Lower leg skin (tissue), 4 donors: Measurements from ENCODE around the gene USP3. TPM values are rescaled to one million over a fixed set of nuclear protein-coding genes. Genes with fewer than 3 reads are reported as not detected.
"Not testable (repeated sequence)": the region's sequence is repeated elsewhere in the genome, so short reads cannot be mapped to it uniquely, and the experiment has no call there.

Experiments
- DNase-seq, 2 donors: peaks; one replicate each; pipeline ENCODE4 v3.0.0-alpha.2; 2019; ENCODE audit warnings: low spot score in 2 of 2
- H3K4me3 ChIP-seq: fragments of 200-600 bp; sonication (generic); 2 replicates; pipeline ENCODE4 v1.5.1; 2017; ENCODE audit warnings: mild to moderate bottlenecking, low read depth; ENCODE audit not compliant: poor library complexity, severe bottlenecking
- POLR2A ChIP-seq, 2 donors: fragments of 450-650 bp; IDR thresholded peaks; one replicate each; pipeline ENCODE4 v1.6.1; 2016 to 2017; ENCODE audit warnings: antibody characterized with exemption in 2 of 2, mild to moderate bottlenecking in 1 of 2, moderate library complexity in 1 of 2
- WGBS, 2 donors: methylation state at CpG; one replicate each; pipeline ENCODE4 v1.1.5; 2018; 5-methylcytosine and 5-hydroxymethylcytosine counted together
- intact Hi-C: fragments of 100-400 bp; cut with DNase I; formaldehyde crosslinking; loops from one replicate; pipeline ENCODE4 v1.15.0; 2023; ENCODE audit warnings: low total_unique reads
- total RNA-seq, 4 donors: library from RNA; depleted of rRNA; stranded (reverse); fragments of >200 nt; gene quantifications; one replicate each; pipeline ENCODE4 v1.1.0, GENCODE V29; 2016
- TF ChIP-seq, protein P1 (sequence below), 3 donors: fragments of 450-650 bp; IDR thresholded peaks; one replicate each; pipeline ENCODE4 v1.5.1; 2016; ENCODE audit warnings: antibody characterized with exemption in 3 of 3, mild to moderate bottlenecking in 3 of 3, moderate library complexity in 2 of 3

USP3 gene
- total RNA-seq, 4 donors from 2014 or later: 43.9 to 66.5 (median 55.0) TPM

DNA sequence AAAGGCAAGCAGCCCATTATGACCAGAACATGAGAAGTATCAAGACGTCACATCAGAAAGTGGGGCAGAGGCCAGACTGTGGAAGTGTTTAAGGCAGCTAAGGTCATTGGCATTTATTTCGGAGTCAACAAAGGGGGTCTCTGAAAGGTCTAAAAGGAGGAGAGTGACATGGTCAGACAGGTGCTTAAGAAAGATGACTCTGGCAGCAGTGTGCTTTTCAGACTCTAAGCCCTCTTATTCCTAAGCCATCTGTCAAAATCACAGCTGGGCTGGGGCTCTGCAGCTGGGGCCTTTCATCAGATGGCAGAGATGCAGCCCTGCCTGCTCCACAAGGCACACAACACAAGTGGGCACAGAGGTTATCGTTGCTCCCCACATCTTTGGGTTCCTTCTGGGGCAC is 106.8 kb downstream of the USP3 start:
- intact Hi-C loops: no loop called here
- peak in 1 of 2 donors; percentile 68 for DNase-seq
- WGBS, 2 donors: 79% methylated on average over 3 of the region's 3 CpGs
- TF ChIP-seq, protein P1, sequence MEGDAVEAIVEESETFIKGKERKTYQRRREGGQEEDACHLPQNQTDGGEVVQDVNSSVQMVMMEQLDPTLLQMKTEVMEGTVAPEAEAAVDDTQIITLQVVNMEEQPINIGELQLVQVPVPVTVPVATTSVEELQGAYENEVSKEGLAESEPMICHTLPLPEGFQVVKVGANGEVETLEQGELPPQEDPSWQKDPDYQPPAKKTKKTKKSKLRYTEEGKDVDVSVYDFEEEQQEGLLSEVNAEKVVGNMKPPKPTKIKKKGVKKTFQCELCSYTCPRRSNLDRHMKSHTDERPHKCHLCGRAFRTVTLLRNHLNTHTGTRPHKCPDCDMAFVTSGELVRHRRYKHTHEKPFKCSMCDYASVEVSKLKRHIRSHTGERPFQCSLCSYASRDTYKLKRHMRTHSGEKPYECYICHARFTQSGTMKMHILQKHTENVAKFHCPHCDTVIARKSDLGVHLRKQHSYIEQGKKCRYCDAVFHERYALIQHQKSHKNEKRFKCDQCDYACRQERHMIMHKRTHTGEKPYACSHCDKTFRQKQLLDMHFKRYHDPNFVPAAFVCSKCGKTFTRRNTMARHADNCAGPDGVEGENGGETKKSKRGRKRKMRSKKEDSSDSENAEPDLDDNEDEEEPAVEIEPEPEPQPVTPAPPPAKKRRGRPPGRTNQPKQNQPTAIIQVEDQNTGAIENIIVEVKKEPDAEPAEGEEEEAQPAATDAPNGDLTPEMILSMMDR (IDR thresholded peaks at IDR 0.05): no peak
- TF ChIP-seq POLR2A (IDR thresholded peaks at IDR 0.05): no peak
- H3K4me3 ChIP-seq: no peak overlapping the region

DNA sequence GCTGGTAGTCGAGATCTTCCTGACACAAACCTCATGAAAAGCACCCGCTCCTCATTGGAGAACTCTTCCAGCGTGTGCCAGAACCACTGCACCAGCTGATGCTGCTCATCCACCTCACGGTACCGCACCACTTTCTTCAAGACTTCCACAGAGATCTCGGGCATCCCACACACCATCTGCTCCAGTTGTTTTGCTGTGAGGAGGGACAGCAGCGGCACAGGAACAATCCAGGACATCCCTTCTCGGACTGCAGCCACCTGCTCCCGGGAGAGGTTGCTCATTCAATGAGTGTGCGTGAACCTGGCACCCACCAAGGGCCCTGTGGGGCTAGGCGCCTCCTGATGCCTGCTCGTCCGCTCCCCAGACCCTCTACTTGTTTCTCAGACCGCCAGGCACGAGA is 107.9 kb downstream of the USP3 start:
- no peak for DNase-seq
- no peak overlapping the region for H3K4me3 ChIP-seq
- intact Hi-C loops: no loop called here
- no peak for TF ChIP-seq POLR2A (IDR thresholded peaks at IDR 0.05)
- TF ChIP-seq, protein P1 (IDR thresholded peaks at IDR 0.05): no peak
- 92 to 96% methylated on average over 15 of the region's 15 CpGs for WGBS, 2 donors

DNA sequence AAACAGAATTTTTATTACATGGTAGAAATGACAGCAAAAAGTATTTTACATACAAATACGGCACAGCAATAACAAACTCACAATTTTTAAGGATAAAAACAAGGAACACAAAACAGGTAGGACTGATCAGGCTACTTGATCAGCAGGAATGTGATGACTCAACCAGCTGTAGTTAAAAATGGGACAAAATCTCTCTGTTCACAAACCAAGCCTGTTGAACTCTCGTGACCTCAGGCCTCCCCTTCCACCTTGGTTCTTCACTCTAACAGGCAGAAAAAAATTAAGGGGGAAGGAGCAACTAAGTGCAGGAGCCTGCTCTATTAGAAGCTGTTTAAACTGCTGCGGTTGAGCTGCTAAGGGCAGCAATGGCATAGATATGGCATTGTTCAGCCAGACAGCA is 111.5 kb downstream of the USP3 start:
- WGBS, 2 donors: 94 to 96% methylated on average over 3 of the region's 3 CpGs

DNA sequence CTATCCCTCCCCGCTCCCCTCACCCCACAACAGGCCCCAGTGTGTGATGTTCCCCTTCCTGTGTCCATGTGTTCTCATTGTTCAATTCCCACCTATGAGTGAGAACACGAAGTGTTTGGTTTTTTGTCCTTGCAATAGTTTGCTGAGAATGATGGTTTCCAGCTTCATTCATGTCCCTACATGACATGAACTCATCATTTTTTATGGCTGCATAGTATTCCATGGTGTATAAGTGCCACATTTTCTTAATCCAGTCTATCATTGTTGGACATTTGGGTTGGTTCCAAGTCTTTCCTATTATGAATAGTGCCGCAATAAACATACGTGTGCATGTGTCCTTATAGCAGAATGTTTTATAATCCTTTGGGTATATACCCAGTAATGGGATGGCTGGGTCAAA is 112.8 kb downstream of the USP3 start:
- DNase-seq, H3K4me3 ChIP-seq, intact Hi-C loops: not testable (repeated sequence)
- 99 to 100% methylated on average over 4 of the region's 4 CpGs for WGBS, 2 donors

More for the DNA sequence above, 111.5 kb downstream of the USP3 start:
- no peak for DNase-seq
- no peak overlapping the region for H3K4me3 ChIP-seq
- TF ChIP-seq, protein P1 (IDR thresholded peaks at IDR 0.05): no peak
- TF ChIP-seq POLR2A (IDR thresholded peaks at IDR 0.05): no peak
- intact Hi-C loops: no loop called here

DNA sequence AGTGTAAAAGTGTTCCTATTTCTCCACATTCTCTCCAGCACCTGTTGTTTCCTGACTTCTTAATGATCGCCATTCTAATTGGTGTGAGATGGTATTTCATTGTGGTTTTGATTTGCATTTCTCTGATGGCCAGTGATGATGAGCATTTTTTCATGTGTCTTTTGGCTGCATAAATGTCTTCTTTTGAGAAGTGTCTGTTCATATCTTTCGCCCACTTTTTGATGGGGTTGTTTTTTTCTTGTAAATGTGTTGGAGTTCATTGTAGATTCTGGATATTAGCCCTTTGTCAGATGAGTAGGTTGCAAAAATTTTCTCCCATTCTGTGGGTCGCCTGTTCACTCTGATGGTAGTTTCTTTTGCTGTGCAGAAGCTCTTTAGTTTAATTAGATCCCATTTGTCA is 113.2 kb downstream of the USP3 start:
- H3K4me3 ChIP-seq, intact Hi-C loops, DNase-seq: not testable (repeated sequence)
- WGBS, 2 donors: 98% methylated on average over 3 of the region's 3 CpGs

DNA sequence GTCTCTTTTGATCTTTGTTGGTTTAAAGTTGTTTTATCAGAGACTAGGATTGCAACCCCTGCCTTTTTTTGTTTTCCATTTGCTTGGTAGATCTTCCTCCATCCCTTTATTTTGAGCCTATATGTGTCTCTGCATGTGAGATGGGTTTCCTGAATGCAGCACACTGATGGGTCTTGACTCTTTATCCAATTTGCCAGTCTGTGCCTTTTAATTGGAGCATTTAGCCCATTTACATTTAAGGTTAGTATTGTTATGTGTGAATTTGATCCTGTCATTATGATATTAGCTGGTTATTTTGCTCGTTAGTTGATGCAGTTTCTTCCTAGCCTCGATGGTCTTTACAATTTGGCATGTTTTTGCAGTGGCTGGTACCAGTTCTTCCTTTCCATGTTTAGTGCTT is 116.4 kb downstream of the USP3 start:
- H3K4me3 ChIP-seq, DNase-seq, intact Hi-C loops: not testable (repeated sequence)
- WGBS, 2 donors: no CpG with 5 or more reads among the region's 2 CpGs

DNA sequence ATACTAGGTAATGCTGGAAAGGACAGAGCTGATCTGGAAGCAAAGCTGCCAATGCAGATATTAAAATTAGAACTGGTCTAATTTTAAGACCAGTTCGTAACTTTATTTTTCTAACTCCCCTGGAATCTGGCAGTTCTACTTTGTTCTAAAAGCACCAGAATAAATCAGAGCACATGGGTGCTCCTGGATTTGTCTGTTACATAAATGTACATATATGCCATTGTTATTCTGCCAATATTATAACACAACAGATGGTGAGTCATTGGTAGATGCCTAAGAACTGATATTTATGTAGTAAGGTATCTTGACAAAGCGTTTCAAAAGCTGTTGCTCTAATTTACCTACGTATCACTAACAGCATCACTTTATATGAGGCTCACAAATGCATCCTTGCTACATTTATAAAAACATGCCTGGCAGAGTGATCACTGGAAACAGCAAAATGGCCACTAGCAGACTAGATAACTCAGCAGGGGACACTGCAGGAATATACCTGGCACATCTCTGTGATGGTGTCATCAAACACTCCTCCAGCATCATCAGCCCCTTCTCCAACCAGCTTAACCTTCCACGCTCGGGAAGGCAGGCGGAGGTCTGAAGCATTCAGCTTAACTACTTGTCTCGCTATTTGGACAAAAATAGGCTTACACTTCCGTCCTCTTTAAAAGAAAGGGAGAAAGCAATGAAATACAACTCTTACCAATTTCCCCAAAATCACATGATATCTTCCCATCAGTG is 119.0 kb downstream of the USP3 start:
- TF ChIP-seq, protein P1 (IDR thresholded peaks at IDR 0.05): no peak
- TF ChIP-seq POLR2A (IDR thresholded peaks at IDR 0.05): no peak
- H3K4me3 ChIP-seq: no peak overlapping the region
- WGBS, 2 donors: 92 to 95% methylated on average over 8 of the region's 8 CpGs
- DNase-seq: no peak
- intact Hi-C loops: no loop called here
